ENCODE data around the gene FBXO34. TPM values are rescaled to one million over a fixed set of nuclear protein-coding genes. Genes with fewer than 3 reads are reported as not detected.
"Not testable (repeated sequence)": the region's sequence is repeated elsewhere in the genome, so short reads cannot be mapped to it uniquely, and the experiment has no call there.

FBXO34 gene
- total RNA-seq, 4 donors from 2014 or later, result 28.8 to 44.4 (median 33.8) TPM

DNA sequence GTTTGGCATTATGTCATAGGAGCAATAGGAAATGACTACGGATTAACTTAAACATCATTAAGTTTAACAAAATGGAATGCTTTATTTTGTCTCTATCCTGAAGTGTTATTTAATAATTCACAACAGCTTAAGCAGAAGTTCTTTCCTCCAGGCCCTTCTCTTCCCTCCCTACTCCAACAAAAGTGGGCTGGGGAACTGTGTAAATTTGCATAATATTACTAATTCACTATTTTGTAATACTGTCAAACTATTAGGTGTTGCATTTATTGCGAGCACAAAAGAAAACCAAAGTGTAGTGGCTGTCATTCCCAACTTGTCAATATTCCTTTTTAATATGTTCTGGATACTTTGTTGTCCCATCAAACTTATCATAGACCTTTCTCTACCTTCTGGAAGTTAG lies 70.6 kb downstream of the FBXO34 start:
- Histone ChIP-seq H3K4me1 (peaks cover 17% of the 10 kb centered on the region), H3K27me3 (no peaks in the 10 kb centered on the region), H3K36me3 (no peaks in the 10 kb centered on the region), H3K27ac (no peak overlapping the region), H3K4me3 (no peak overlapping the region), H3K9me3 (no peaks in the 10 kb centered on the region)
- 84% methylated on average over 2 of the region's 2 CpGs for WGBS
- DNase-seq (ENCODE audit: low spot score in 2 of 2), result no peak
- TF ChIP-seq, protein P1, sequence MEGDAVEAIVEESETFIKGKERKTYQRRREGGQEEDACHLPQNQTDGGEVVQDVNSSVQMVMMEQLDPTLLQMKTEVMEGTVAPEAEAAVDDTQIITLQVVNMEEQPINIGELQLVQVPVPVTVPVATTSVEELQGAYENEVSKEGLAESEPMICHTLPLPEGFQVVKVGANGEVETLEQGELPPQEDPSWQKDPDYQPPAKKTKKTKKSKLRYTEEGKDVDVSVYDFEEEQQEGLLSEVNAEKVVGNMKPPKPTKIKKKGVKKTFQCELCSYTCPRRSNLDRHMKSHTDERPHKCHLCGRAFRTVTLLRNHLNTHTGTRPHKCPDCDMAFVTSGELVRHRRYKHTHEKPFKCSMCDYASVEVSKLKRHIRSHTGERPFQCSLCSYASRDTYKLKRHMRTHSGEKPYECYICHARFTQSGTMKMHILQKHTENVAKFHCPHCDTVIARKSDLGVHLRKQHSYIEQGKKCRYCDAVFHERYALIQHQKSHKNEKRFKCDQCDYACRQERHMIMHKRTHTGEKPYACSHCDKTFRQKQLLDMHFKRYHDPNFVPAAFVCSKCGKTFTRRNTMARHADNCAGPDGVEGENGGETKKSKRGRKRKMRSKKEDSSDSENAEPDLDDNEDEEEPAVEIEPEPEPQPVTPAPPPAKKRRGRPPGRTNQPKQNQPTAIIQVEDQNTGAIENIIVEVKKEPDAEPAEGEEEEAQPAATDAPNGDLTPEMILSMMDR (IDR thresholded peaks at IDR 0.05), result no peak
- TF ChIP-seq EP300 (IDR thresholded peaks at IDR 0.05) (no peak), POLR2AphosphoS5 (IDR thresholded peaks at IDR 0.05) (no peak), POLR2A (IDR thresholded peaks at IDR 0.05) (no peak)

DNA sequence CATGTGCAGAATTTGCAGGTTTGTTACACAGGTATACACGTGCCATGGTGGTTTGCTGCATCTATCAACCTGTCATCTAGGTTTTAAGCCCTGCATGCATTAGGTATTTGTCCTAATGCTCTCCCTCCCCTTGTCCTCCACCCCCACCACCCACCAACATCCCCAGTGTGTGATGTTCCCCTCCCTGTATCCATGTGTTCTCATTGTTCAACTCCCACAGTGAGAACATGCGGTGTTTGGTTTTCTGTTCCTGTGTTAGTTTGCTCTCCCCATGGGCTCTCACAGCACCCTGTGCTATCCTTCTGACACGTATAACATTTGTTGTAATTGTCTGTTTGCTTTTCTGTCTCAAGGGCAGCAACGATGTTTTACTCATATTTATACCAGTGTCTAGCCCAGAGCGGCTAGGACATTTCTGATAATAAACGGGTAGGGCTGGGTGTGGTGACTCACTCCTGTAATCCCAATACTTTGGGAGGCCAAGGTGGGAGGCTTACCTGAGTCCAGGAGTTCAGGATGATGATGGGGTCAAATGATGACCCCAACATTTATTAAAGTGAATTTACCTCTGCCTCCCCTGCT lies 73.5 kb downstream of the FBXO34 start:
- H3K27ac ChIP-seq; H3K9me3 ChIP-seq; H3K27me3 ChIP-seq; H3K4me3 ChIP-seq; H3K36me3 ChIP-seq; DNase-seq (ENCODE audit: low spot score in 2 of 2): not testable (repeated sequence)
- H3K4me1 ChIP-seq, result peaks cover 37% of the 10 kb centered on the region
- WGBS, result 87% methylated on average over 6 of the region's 6 CpGs

GRCh38 chr14:55347040-55347439 lies 75.8 kb downstream of the FBXO34 start:
- Histone ChIP-seq H3K9me3 (no peaks in the 10 kb centered on the region), H3K27me3 (no peaks in the 10 kb centered on the region), H3K4me1 (peaks cover 37% of the 10 kb centered on the region), H3K27ac (no peak overlapping the region), H3K4me3 (no peak overlapping the region), H3K36me3 (peaks cover 18% of the 10 kb centered on the region)
- TF ChIP-seq POLR2A (IDR thresholded peaks at IDR 0.05) (no peak), POLR2AphosphoS5 (IDR thresholded peaks at IDR 0.05) (no peak), EP300 (IDR thresholded peaks at IDR 0.05) (no peak)
- TF ChIP-seq, protein P1 (IDR thresholded peaks at IDR 0.05), result no peak
- WGBS, result 87% methylated on average over 1 of the region's 1 CpG
- DNase-seq (ENCODE audit: low spot score in 2 of 2), result no peak

DNA sequence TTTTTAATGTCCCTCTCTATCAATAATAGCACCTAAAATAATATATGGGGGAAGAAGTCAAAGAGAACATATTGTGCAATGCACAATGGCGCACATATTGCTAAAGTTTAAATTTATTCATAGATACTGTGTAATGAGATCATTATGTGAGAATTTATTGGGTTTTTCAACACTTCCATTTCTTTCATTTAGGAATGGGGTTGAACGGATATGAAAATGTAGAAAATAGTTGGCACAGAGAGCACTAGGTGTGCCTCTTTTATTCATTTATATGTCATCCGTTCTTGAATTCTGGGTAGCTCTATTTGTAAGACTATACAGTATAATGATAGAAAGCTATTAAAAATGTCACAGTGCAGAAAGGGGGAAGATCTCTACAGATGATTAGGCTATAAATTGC lies 76.5 kb downstream of the FBXO34 start:
- Histone ChIP-seq H3K4me1 (peaks cover 37% of the 10 kb centered on the region), H3K27me3 (no peaks in the 10 kb centered on the region), H3K4me3 (no peak overlapping the region), H3K27ac (no peak overlapping the region), H3K36me3 (peaks cover 25% of the 10 kb centered on the region), H3K9me3 (no peaks in the 10 kb centered on the region)
- TF ChIP-seq, protein P1 (IDR thresholded peaks at IDR 0.05), result no peak
- TF ChIP-seq POLR2A (IDR thresholded peaks at IDR 0.05) (no peak), EP300 (IDR thresholded peaks at IDR 0.05) (no peak), POLR2AphosphoS5 (IDR thresholded peaks at IDR 0.05) (no peak)
- 49% methylated on average over 3 of the region's 3 CpGs for WGBS
- DNase-seq (ENCODE audit: low spot score in 2 of 2), result no peak

DNA sequence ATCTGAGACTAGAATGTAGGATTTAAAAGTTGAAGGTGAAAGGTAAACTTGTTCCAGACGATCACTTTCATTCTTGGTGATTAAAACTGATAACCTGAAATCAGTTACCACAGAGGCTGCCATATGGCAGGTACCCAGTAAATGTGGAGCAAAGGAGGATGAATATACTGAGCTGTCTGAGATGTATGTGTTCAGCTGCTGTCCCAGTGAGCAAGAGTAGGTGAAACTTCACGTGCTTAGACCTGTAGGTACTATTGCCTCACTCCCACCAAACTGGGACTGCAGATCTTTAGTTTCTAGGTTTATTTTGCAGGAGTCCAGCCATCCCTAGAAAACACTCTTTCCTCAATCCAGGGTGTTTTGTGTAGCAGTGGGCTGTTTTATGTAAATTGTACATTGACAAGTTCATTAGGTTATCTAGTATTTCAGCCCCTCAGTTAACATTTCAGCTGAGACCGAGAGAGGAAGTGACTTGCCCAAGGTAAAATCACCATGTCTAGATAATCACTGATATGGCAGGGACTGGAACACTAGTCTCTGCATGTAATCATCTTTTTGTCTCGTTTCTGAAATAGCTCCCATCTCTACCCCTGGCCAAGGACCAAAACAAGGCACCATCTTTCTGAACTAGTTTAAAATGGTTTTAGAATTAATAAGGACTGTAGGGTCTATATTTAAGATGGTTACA lies 77.7 kb downstream of the FBXO34 start:
- H3K9me3 ChIP-seq, result no peaks in the 10 kb centered on the region
- H3K27me3 ChIP-seq, result no peaks in the 10 kb centered on the region
- peaks cover 27% of the 10 kb centered on the region for H3K36me3 ChIP-seq
- WGBS, result 42% methylated on average over 4 of the region's 4 CpGs
- DNase-seq (ENCODE audit: low spot score in 2 of 2), result no peak
- peaks cover 38% of the 10 kb centered on the region for H3K4me1 ChIP-seq
- H3K4me3 ChIP-seq, result no peak overlapping the region
- no peak overlapping the region for H3K27ac ChIP-seq
- TF ChIP-seq POLR2AphosphoS5 (IDR thresholded peaks at IDR 0.05) (no peak), EP300 (IDR thresholded peaks at IDR 0.05) (no peak), POLR2A (IDR thresholded peaks at IDR 0.05) (no peak)
- TF ChIP-seq, protein P1 (IDR thresholded peaks at IDR 0.05), result no peak

Data from suprapubic skin (tissue), 4 donors.